AG04450 (cell line): ENCODE data around the gene EVC. TPM values are rescaled to one million over a fixed set of nuclear protein-coding genes. Genes with fewer than 3 reads are reported as not detected.

ENCODE experiments used
- CTCF ChIA-PET: fragments of 300-600, 350-600 bp; formaldehyde crosslinking; extraction: SDS; loops from one replicate; lab custom pipeline; 2022; ENCODE audit warnings: antibody characterized with exemption, inconsistent platforms; lab: Charles Lee
- POLR2A ChIA-PET: fragments of 350-600 bp; formaldehyde crosslinking; extraction: SDS; loops from one replicate; lab custom pipeline; 2021; ENCODE audit warnings: antibody characterized with exemption, inconsistent platforms; lab: Yijun Ruan, JAX
- DNase-seq: peaks from one replicate; pipeline ENCODE4 v3.0.0-alpha.2; 2011; ENCODE audit warnings: low read depth, low spot score
- H3K27ac ChIP-seq: one replicate; pipeline ENCODE4 v1.5.1; 2012; ENCODE audit warnings: low read depth, low read length, control low read depth
- H3K27me3 ChIP-seq: one replicate; pipeline ENCODE4 v1.6.0; 2012; ENCODE audit warnings: low read length; ENCODE audit not compliant: control insufficient read depth, insufficient read depth
- H3K4me3 ChIP-seq: 2 replicates; pipeline ENCODE4 v1.5.1; 2011; ENCODE audit warnings: mild to moderate bottlenecking, low read depth, low read length, control low read depth
- H3K9me3 ChIP-seq: 2 replicates; pipeline ENCODE4 v1.5.1; 2012; ENCODE audit warnings: low read length; ENCODE audit not compliant: control insufficient read depth, insufficient read depth
- CTCF ChIP-seq: IDR thresholded peaks from 2 replicates; pipeline ENCODE4 v1.5.1; 2011; ENCODE audit warnings: low read depth, low read length, control low read depth, inconsistent platforms
- polyA plus RNA-seq: library from polyadenylated mRNA; depleted of rRNA; stranded (reverse); fragments of >200 nt; gene quantifications from 2 replicates; pipeline ENCODE4 v1.2.3, GENCODE V29; 2011

The EVC gene
- polyA plus RNA-seq, 1 experiment, result 11.5 TPM

- no peak for DNase-seq
- no peak for TF ChIP-seq CTCF
- CTCF ChIA-PET, result no interaction called here
Observed at GRCh38 chr4:5782829-5783476, 72.0 kb downstream of the EVC start.

GRCh38 chr4:5783486-5783885, 72.5 kb downstream of the EVC start:
- Histone ChIP-seq H3K9me3 (no peaks in the 10 kb centered on the region; the same call in 1 of the 2 replicates), H3K27me3 (no peaks in the 10 kb centered on the region), H3K4me3 (no peak overlapping the region), H3K27ac (no peak overlapping the region)
- TF ChIP-seq CTCF, result no peak
- DNase-seq, result no peak
- CTCF ChIA-PET, result no interaction called here
- POLR2A ChIA-PET, result no interaction called here

More at GRCh38 chr4:5782829-5783476, 72.0 kb downstream of the EVC start:
- Histone ChIP-seq H3K27me3 (no peaks in the 10 kb centered on the region), H3K27ac (no peak overlapping the region), H3K4me3 (no peak overlapping the region), H3K9me3 (no peaks in the 10 kb centered on the region; the same call in 1 of the 2 replicates)
- POLR2A ChIA-PET, result no interaction called here

- CTCF ChIA-PET, result no interaction called here
- DNase-seq, result no peak
- no peak for TF ChIP-seq CTCF
- no peak overlapping the region for H3K4me3 ChIP-seq
- POLR2A ChIA-PET, result no interaction called here
- no peaks in the 10 kb centered on the region; the same call in 1 of the 2 replicates for H3K9me3 ChIP-seq
- no peaks in the 10 kb centered on the region for H3K27me3 ChIP-seq
- H3K27ac ChIP-seq, result no peak overlapping the region
Observed at GRCh38 chr4:5784021-5784420, 73.0 kb downstream of the EVC start.

- ChIA-PET CTCF (no interaction called here), POLR2A (no interaction called here)
- TF ChIP-seq CTCF, result no peak
- H3K27me3 ChIP-seq, result no peaks in the 10 kb centered on the region
- H3K9me3 ChIP-seq, result no peaks in the 10 kb centered on the region; the same call in 1 of the 2 replicates
- DNase-seq, result no peak
- H3K27ac ChIP-seq, result no peak overlapping the region
- H3K4me3 ChIP-seq, result no peak overlapping the region
Observed at GRCh38 chr4:5784960-5785611, 74.1 kb downstream of the EVC start.
